Measurements from ENCODE around the gene PTPRA.
A peak's percentile ranks its signal among the peaks of the same experiment; 100 is the strongest.
"Not testable (repeated sequence)": the region's sequence is repeated elsewhere in the genome, so short reads cannot be mapped to it uniquely, and the experiment has no call there.

PTPRA gene, protein sequence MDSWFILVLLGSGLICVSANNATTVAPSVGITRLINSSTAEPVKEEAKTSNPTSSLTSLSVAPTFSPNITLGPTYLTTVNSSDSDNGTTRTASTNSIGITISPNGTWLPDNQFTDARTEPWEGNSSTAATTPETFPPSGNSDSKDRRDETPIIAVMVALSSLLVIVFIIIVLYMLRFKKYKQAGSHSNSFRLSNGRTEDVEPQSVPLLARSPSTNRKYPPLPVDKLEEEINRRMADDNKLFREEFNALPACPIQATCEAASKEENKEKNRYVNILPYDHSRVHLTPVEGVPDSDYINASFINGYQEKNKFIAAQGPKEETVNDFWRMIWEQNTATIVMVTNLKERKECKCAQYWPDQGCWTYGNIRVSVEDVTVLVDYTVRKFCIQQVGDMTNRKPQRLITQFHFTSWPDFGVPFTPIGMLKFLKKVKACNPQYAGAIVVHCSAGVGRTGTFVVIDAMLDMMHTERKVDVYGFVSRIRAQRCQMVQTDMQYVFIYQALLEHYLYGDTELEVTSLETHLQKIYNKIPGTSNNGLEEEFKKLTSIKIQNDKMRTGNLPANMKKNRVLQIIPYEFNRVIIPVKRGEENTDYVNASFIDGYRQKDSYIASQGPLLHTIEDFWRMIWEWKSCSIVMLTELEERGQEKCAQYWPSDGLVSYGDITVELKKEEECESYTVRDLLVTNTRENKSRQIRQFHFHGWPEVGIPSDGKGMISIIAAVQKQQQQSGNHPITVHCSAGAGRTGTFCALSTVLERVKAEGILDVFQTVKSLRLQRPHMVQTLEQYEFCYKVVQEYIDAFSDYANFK

DNA sequence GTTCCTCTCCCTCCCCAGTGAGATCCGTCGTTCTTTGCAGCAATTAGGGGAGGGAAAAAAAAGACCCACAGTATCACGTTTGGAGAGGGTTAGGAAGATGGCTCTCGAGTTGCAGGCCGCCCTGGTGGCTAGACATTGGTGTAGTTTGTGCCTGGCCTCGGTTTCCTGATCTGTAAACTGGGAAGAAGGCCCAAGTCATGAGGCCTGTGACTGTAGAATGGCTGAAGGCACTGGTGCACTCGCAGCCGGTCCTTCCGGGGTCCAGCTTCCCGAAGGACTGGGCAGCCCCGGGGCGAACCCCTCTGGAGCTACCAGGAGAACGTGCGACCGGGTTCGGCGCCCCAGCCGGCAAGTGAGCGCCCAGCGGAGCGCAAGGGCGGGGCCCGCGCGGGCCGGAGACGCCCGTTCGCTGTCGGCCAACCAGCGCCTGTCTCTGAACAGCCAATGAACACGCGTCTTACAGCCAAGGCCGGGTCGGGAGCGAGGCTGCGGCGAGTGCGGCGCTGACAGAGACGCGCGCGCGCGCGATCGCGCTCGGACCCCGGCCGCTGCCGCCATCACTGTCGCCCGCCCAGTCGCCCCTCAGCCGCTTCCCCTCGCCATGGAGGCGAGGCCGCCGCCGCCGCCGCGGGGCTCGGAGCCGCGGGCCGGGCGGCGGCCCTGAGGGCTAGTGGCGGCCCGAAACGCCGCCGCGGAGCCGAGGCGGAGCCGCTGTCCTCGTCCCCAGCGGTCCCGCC lies at the start of gene PTPRA:
PTPRA (plus strand) TSS at position 472 of the 737 bp plus-strand sequence. CDS start 90,797 bp downstream, outside the sequence.
- DNase-seq, result peak; percentile 75

DNA sequence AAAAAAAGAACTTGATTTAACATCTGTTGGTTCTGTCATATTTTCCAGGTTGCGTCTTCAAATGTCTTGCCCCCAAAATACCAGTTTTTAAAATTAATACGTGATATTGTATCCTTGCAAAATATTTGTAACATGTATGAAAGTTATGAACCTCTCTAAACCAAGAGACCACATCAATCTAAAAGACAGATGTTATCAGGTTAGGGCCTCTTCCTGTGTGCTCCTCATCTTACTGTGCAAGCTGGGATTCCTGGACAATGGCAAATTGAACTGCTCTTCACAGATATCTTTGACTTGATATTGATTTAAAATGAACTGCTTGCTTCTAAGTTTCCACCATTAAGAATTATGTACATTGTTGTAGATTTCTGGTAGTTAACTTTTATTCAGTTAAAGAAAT lies 47.5 kb upstream of the PTPRA start:
- no peak for DNase-seq

DNA sequence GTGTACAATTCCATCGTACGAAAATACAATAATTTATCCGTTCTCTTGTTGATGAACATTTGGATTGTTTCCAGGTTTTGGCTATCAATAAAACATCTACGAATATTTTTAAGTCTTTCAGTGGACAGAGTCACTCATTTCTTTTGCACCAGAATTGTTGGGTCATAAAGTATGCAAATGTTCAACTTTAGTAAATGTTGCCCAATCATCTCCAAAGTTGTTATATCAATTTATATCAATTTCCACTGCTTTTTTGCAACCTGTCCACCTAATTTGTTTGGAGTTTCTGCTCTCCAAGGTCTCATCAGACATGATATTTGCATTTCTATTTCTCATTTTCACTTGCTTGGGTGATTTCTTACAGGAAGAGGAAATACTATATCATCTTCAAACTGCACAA lies 46.6 kb upstream of the PTPRA start:
- DNase-seq, result no peak

GRCh38 chr20:2829376-2829775 lies 43.9 kb upstream of the PTPRA start:
- no peak for DNase-seq

DNA sequence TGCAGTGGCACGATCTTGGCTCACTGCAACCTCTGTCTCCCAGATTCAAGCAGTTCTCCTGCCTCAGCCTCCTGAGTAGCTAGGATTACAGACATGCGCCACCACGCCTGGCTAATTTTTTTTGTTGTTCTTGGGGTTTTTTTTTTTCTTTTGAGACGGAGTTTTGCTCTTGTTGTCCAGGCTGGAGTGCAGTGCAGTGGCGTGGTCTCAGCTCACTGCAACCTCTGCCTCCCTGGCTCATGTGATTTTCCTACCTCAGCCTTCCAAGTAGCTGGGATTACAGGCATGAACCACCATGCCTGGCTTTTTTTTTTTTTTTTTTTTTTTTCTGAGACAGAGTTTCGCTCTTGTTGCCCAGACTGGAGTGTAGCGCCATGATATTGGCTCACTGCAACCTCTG lies 42.1 kb upstream of the PTPRA start:
- not testable (repeated sequence) for DNase-seq

GRCh38 chr20:2833761-2834160 lies 39.5 kb upstream of the PTPRA start:
- no peak for DNase-seq

GRCh38 chr20:2834401-2835110 lies 38.7 kb upstream of the PTPRA start:
- DNase-seq, result no peak

DNA sequence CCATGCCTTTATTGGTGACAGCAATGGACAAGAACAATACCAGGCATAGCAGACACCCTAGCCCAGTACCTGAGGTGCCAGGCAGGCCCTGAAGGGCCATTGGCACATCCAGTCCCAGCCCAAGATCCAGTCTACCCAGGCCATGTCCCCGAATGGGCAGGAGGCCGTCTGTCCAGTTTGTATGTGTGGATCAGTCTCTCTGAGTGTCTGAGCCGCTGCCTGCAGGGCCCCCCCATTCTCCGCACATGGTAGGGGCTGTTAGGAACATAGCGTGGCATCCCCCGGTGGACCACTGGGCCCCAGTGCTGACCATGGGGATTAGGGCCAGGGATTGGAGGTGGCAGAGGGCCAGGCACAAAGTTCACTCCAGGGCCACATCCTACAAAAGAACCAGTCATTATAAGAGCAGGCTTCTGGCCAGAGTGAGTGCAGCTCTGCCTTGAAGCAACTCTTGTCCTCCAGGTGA lies 37.9 kb upstream of the PTPRA start:
- DNase-seq, result no peak

GRCh38 chr20:2836035-2836434 lies 37.2 kb upstream of the PTPRA start:
- no peak for DNase-seq

DNA sequence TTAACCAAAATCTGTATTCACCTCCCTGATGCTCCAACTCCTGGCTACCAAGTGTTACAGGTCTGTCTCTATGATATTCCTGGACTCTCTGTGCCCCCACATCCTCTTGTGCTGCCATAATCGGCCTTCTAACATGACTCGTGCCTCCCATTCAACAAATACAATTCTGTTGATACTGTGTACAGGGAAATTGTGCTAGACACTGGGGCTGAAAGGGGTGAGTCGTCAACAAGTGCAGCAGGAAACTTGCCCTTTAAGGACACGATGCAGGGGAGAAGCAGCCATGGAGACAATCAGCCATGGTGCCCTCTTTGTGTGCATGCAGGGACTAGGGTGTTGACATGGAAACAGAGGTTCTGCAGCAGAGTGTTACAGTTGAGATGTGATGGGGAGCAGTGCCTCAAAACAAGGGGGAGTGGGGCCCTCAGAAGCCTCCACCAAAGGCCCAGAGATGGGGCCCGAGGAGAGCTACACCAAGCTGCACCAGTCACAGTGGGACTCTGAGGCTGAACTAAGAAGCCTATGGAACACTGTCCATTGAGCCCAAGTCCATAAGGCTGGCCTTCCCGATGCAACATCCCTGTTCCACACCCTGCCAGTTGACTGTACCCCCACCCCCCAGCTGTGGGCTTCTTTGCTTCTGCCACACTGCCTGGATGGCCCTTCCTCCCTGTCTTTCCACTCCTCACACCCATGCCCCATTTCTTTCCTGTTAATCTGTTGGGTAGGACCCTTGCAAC lies 35.9 kb upstream of the PTPRA start:
- no peak for DNase-seq

DNA sequence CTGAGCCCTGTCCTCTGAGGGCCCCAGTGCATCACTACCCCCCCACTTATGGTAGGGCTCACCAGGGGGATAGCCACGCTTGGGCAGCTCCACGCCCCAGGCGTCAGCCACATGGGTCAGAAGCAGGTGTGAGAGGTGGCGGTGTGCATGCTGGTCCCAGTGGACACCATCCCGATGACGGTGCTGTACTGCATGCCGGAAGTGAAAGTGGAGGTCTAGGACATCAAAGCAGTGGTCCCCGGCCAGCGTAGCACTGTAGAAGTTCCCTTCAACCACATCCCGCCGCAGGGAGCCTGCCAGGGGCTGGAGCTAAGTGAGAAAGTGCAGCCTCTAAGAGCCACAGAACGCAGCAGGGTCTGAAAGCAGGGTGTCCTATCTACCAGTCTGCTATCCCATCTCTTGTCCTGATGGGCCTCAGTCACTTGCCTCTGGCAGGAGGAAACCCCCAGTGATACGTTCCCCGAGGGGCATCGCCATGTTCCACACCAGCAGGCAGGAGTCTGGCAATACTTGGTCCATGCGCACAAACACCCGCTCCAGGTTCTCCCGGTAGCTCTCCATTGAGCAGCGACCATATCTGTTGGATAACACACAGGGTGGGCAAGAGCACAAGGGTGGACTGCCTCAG lies 35.0 kb upstream of the PTPRA start:
- DNase-seq, result no peak

GRCh38 chr20:2838847-2839671 lies 34.2 kb upstream of the PTPRA start:
- DNase-seq, result no peak

GRCh38 chr20:2839732-2840137 lies 33.5 kb upstream of the PTPRA start:
- DNase-seq, result no peak

GRCh38 chr20:2840138-2840966 lies 32.9 kb upstream of the PTPRA start, which contains the start of the genes PCED1A and VPS16:
Gene PCED1A (minus strand): TSS chr20:2840655. CDS start chr20:2839912, 743 bp downstream.
Gene VPS16 (plus strand): TSS chr20:2840745. CDS start chr20:2840775, 30 bp downstream.
- DNase-seq, result peak; percentile 80

DNA sequence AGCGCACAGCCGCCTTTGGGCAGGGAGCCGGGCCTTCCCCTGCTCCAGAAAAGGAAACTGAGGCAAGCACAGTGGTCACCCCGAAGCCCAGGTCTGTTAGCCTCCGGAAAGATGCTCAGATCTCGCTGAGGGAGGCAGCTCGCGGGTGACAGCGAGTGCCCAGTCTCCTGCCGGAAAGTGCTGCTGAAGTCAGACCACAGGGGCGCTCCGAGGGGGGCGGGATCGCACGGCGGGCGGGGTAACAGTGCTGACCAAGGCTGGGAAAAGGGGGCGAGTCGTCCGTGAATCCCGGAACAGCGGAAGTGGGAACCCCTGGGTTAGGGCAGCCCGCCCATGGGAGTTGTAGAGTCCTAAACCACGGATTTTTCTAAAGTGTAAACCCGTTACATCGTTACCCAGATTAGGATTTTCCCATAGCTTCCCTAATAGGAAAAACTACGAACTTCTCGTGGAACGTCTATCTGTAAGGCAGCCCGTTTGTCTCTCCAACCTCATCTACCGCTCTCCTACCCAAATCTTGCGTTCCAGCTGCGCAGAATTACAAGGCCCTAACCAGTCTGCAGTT lies 32.2 kb upstream of the PTPRA start:
- no peak for DNase-seq

DNA sequence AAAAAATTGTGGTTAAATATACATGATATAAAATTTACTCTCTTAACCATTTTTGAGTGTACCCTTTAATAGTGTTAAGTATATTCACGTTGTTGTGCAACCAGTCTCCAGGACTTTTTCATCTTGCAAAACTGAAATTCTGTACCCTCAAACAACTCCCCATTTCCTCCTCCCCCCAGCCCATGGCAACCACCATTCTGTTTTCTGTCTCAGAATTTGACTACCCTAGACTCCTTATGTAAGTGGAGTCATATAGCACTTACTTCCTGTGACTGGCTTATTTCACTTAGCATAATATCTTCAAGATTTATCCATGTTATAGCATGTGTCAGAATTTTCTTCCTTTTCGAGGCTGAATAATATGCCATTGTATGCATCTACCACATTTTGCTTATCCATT lies 27.7 kb upstream of the PTPRA start:
- no peak for DNase-seq

DNA sequence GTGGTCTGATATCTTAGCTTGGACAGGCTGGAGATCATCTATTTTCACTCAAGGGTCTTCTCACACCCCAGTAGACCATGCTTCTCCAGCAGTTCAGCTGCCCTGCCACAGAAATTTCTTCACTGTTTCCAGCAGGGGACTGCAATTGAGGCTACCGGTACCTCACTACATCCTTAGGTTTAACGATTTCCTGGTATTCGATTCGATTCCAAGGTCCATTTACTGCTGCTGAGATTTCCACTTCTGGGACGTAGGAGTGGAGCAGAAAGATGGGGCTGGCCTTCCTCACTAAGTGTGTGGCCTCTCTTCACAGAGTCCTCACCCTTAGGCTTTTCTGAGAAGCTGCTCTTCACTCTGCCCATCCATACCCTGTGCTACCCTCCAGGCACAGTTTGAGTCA lies 26.6 kb upstream of the PTPRA start:
- DNase-seq, result no peak

GRCh38 chr20:2847802-2848201 lies 25.5 kb upstream of the PTPRA start:
- DNase-seq, result no peak

DNA sequence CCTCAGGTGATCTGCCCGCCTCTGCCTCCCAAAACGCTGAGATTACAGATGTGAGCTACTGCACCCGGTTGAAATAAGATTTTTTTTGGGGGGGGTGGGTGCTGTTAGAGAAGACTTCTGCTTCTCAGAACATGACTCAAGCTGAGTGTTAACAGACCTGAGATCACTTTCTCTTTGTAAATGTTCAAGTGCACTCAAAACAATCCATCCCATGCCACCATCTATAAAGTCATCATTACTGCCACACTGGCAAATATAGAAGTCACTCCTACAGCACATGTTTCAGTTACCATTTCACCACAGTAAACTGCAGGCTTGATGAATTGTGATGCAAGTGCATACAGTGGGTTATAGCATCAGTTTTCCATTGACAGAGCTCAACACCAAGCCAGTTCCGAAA lies 23.8 kb upstream of the PTPRA start:
- DNase-seq, result no peak

Data from NCI-H1694 (cell line).